MCF 10A (cell line): ENCODE measurements around the gene HOXC11. TPM values are rescaled to one million over a fixed set of nuclear protein-coding genes. Genes with fewer than 3 reads are reported as not detected.

Source experiments
- BruUV-seq: library from RNA; stranded (reverse); fragments of 400-500 nt; replicated peaks from 2 replicates; lab custom pipeline; 2021; lab: Mats Ljungman, UMichigan
- CTCF ChIA-PET: fragments of 300-600 bp; sonication (Branson Sonifier 250); formaldehyde crosslinking; extraction: SDS; loops from one replicate; lab custom pipeline; 2021; ENCODE audit warnings: antibody characterized with exemption, inconsistent platforms; lab: Yijun Ruan, JAX
- POLR2A ChIA-PET: fragments of 300-600, 350-650 bp; sonication (Branson Sonifier 250); formaldehyde crosslinking; extraction: SDS; loops from one replicate; lab custom pipeline; 2020; ENCODE audit warnings: antibody characterized with exemption, inconsistent platforms; lab: Yijun Ruan, JAX
- DNase-seq: peaks from one replicate; pipeline ENCODE4 v3.0.0-alpha.2; 2018; ENCODE audit not compliant: unreplicated experiment
- H3K27ac Mint-ChIP-seq: one replicate; pipeline ENCODE4 v1.8.0; 2022; ENCODE audit warnings: mild to moderate bottlenecking, low read depth, mixed read lengths; ENCODE audit not compliant: unreplicated experiment
- H3K27me3 Mint-ChIP-seq: one replicate; pipeline ENCODE4 v1.8.0; 2022; ENCODE audit warnings: mixed read lengths; ENCODE audit not compliant: insufficient read depth, unreplicated experiment
- H3K36me3 Mint-ChIP-seq: one replicate; pipeline ENCODE4 v1.8.0; 2022; ENCODE audit warnings: mild to moderate bottlenecking, moderate library complexity, mixed read lengths; ENCODE audit not compliant: insufficient read depth, unreplicated experiment
- H3K4me1 Mint-ChIP-seq: one replicate; pipeline ENCODE4 v1.8.0; 2022; ENCODE audit warnings: mixed read lengths; ENCODE audit not compliant: insufficient read depth, unreplicated experiment
- H3K4me3 Mint-ChIP-seq: one replicate; pipeline ENCODE4 v1.8.0; 2022; ENCODE audit warnings: mild to moderate bottlenecking, moderate library complexity, mixed read lengths; ENCODE audit not compliant: unreplicated experiment
- H3K9me3 Mint-ChIP-seq: one replicate; pipeline ENCODE4 v1.8.0; 2022; ENCODE audit warnings: mixed read lengths; ENCODE audit not compliant: unreplicated experiment
- intact Hi-C: fragments of 100-400 bp; cut with micrococcal nuclease; formaldehyde crosslinking; loops from 2 replicates; pipeline ENCODE4 v1.14.1; 2022
- total RNA-seq: library from RNA; stranded (reverse); gene quantifications from 2 replicates; pipeline ENCODE4 v1.2.3, GENCODE V29; 2022
- TF ChIP-seq, protein P1 (sequence below): fragments of 200-600 bp; IDR thresholded peaks from one replicate; pipeline ENCODE4 v1.8.0; 2022; ENCODE audit warnings: antibody characterized with exemption, mild to moderate bottlenecking; ENCODE audit not compliant: unreplicated experiment

Gene HOXC11
- total RNA-seq, 1 experiment from 2014 or later: 1.2 TPM

GRCh38 chr12:53977596-53978445 lies 4.9 kb downstream of the HOXC11 start:
- H3K36me3 Mint-ChIP-seq: no peaks in the 10 kb centered on the region
- CTCF ChIA-PET: interaction anchor here (0.6 kb wide), 1 partner anchor 237 kb away, joined by 3 read pairs; no protein-coding TSS in a partner anchor

GRCh38 chr12:53978477-53979356 lies 5.8 kb downstream of the HOXC11 start:
- no peaks in the 10 kb centered on the region for H3K36me3 Mint-ChIP-seq
- H3K9me3 Mint-ChIP-seq: no peaks in the 10 kb centered on the region
- H3K4me3 Mint-ChIP-seq: no peak overlapping the region
- TF ChIP-seq, protein P1, sequence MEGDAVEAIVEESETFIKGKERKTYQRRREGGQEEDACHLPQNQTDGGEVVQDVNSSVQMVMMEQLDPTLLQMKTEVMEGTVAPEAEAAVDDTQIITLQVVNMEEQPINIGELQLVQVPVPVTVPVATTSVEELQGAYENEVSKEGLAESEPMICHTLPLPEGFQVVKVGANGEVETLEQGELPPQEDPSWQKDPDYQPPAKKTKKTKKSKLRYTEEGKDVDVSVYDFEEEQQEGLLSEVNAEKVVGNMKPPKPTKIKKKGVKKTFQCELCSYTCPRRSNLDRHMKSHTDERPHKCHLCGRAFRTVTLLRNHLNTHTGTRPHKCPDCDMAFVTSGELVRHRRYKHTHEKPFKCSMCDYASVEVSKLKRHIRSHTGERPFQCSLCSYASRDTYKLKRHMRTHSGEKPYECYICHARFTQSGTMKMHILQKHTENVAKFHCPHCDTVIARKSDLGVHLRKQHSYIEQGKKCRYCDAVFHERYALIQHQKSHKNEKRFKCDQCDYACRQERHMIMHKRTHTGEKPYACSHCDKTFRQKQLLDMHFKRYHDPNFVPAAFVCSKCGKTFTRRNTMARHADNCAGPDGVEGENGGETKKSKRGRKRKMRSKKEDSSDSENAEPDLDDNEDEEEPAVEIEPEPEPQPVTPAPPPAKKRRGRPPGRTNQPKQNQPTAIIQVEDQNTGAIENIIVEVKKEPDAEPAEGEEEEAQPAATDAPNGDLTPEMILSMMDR: no peak
- H3K27ac Mint-ChIP-seq: no peak overlapping the region
- no peaks in the 10 kb centered on the region for H3K27me3 Mint-ChIP-seq
- intact Hi-C loops: no loop called here
- ChIA-PET CTCF (interaction anchor here (0.6 to 0.7 kb wide), 3 partner anchors 11 to 435 kb away, joined by 3 read pairs; no protein-coding TSS in a partner anchor), POLR2A (interaction anchor here (0.7 kb wide), 1 partner anchor 238 kb away, joined by 3 read pairs; no protein-coding TSS in a partner anchor)
- BruUV-seq: no TSS peak
- H3K4me1 Mint-ChIP-seq: no peaks in the 10 kb centered on the region
- DNase-seq: no peak

More at GRCh38 chr12:53977596-53978445, 4.9 kb downstream of the HOXC11 start:
- Mint-ChIP-seq H3K27ac (no peak overlapping the region), H3K4me1 (peaks cover 7% of the 10 kb centered on the region), H3K4me3 (no peak overlapping the region), H3K9me3 (no peaks in the 10 kb centered on the region), H3K27me3 (no peaks in the 10 kb centered on the region)
- TF ChIP-seq, protein P1: no peak
- POLR2A ChIA-PET: interaction anchor here (0.9 kb wide), 1 partner anchor 22 kb away, joined by 4 read pairs; no protein-coding TSS in a partner anchor
- intact Hi-C loops: no loop called here
- DNase-seq: no peak
- BruUV-seq: no TSS peak

DNA sequence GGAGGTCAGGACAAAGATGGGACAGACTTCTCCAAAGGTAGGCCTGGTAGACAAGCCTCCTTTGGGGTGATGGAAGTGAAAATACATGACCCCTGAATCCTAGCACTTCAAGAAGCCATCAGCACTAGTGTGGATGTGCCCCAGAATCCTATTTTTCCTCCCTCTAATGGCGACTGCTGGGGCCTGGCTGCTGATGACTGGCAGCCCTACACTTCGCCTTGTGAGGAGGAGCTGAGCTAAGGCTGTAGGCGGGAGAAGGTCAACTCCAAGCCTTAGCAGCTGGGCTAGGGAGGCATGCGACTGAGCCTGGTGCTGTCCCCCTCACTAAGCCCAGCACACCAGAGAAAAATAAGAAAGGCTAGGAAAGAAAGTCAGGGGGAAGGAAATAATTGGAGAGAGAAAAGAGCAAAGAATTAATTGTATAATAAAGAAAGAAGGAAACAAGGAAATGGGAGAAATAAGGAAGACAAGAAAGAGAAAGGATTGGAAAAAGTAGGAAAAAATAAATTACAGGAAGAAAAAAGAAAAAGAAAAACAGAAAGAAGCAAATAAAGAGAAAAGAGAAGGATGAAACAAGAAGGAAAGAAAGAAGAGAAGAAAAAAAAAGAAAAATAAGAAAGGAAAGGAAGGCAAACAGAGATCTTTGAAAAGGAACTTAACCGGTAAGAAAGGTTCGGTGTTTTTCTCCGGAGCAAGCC lies 7.3 kb downstream of the HOXC11 start:
- ChIA-PET POLR2A (no interaction called here), CTCF (interaction anchor here (0.5 to 1.5 kb wide), 3 partner anchors 46 to 234 kb away, joined by 3 to 6 read pairs (median 5); no protein-coding TSS in a partner anchor)
- no peaks in the 10 kb centered on the region for H3K4me1 Mint-ChIP-seq
- H3K27me3 Mint-ChIP-seq: no peaks in the 10 kb centered on the region
- H3K4me3 Mint-ChIP-seq: no peak overlapping the region
- intact Hi-C loops: loop anchor here (10.0 kb wide), 1 partner anchor 185 kb away; no protein-coding TSS in a partner anchor
- TF ChIP-seq, protein P1: no peak
- DNase-seq: no peak
- H3K36me3 Mint-ChIP-seq: no peaks in the 10 kb centered on the region
- H3K27ac Mint-ChIP-seq: no peak overlapping the region
- BruUV-seq: no TSS peak
- no peaks in the 10 kb centered on the region for H3K9me3 Mint-ChIP-seq
